ENCODE data around the gene SORCS1. TPM values are rescaled to one million over a fixed set of nuclear protein-coding genes. Genes with fewer than 3 reads are reported as not detected.
A peak's percentile ranks its signal among the peaks of the same experiment; 100 is the strongest.

SORCS1 gene
- total RNA-seq, 4 donors from 2014 or later = 7.1 to 16.7 (median 10.7) TPM

DNA sequence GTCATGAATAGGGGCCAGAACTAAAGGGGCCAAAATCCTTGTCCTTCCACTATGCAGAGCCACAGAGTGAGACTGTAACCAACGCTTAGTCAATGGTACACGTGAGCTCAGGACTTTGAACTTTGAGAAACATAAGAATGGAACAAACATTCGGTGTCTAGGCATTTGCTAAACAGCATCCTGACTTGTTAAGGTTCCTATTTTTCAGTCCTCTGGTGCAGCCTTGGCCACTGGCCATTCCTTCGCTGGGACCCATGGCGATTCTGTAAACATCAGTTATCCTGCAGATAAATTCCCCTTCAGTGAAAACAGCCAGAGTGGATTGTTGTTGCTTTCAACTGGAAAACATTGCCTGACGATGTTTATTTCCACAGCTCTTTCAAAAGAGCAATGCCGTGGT is 266.8 kb downstream of the SORCS1 start:
- TF ChIP-seq EP300 (IDR thresholded peaks at IDR 0.05) (no peak), CTCF (IDR thresholded peaks at IDR 0.05) (no peak), POLR2A (IDR thresholded peaks at IDR 0.05; ENCODE audit: low read depth) (no peak), POLR2AphosphoS5 (IDR thresholded peaks at IDR 0.05) (no peak)
- 54% methylated on average over 7 of the region's 7 CpGs for WGBS
- Histone ChIP-seq H3K36me3 (no peaks in the 10 kb centered on the region), H3K27me3 (no peaks in the 10 kb centered on the region), H3K4me3 (no peak overlapping the region), H3K27ac (replicated peaks in 1 of 4) (peak overlapping the region in 1 of 4 donors; percentile 5), H3K9me3 (no peaks in the 10 kb centered on the region), H3K4me1 (peaks cover 0 to 19% (median 14%) of the 10 kb centered on the region in 4 donors)
- DNase-seq (ENCODE audit: extremely low spot score) = no peak
- intact Hi-C loops (cut with DNase I) = no loop called here

DNA sequence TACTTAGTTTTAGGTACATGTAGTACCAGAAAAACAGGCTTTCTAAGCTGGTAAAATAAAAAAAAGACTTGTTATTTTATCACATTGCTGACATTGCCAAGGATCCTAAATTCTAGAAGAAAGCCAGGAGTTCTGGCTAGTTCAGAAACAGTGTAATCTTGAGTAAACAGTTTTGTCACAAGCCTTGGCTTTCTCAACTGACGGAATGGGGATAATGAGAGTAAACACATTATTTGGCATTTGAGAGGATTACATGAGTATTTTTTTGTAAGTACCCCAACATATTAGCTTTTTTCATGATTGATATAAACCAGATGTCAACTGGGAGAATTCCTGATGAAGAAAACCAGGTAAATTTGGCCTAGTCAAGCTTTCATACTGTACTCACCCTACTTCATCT is 269.8 kb downstream of the SORCS1 start:
- no peak for DNase-seq (ENCODE audit: extremely low spot score)
- Histone ChIP-seq H3K4me1 (peaks cover 0 to 19% (median 14%) of the 10 kb centered on the region in 4 donors), H3K4me3 (no peak overlapping the region), H3K36me3 (no peaks in the 10 kb centered on the region), H3K27me3 (no peaks in the 10 kb centered on the region), H3K27ac (replicated peaks in 1 of 4) (peak overlapping the region in 3 of 4 donors; percentile 11 to 55 (median 48)), H3K9me3 (no peaks in the 10 kb centered on the region)
- WGBS = 74% methylated on average over 1 of the region's 1 CpG
- TF ChIP-seq POLR2AphosphoS5 (IDR thresholded peaks at IDR 0.05) (peak in 1 of 2 donors; percentile 23), CTCF (IDR thresholded peaks at IDR 0.05) (no peak)
- intact Hi-C loops (cut with DNase I) = no loop called here

- intact Hi-C loops (cut with DNase I) = no loop called here
- no peaks in the 10 kb centered on the region for H3K4me1 ChIP-seq
- DNase-seq (ENCODE audit: extremely low spot score) = no peak
- H3K4me3 ChIP-seq = no peak overlapping the region
- H3K9me3 ChIP-seq = peaks cover 0 to 4% (median 0%) of the 10 kb centered on the region in 4 donors
- TF ChIP-seq POLR2A (IDR thresholded peaks at IDR 0.05; ENCODE audit: low read depth) (no peak), EP300 (IDR thresholded peaks at IDR 0.05) (no peak), POLR2AphosphoS5 (IDR thresholded peaks at IDR 0.05) (no peak), CTCF (IDR thresholded peaks at IDR 0.05) (no peak)
- 92% methylated on average over 5 of the region's 5 CpGs for WGBS
- no peaks in the 10 kb centered on the region for H3K36me3 ChIP-seq
- no peak overlapping the region for H3K27ac ChIP-seq (replicated peaks in 1 of 4)
- no peaks in the 10 kb centered on the region for H3K27me3 ChIP-seq
Measured at GRCh38 chr10:106877574-106877973, 286.9 kb downstream of the SORCS1 start.

DNA sequence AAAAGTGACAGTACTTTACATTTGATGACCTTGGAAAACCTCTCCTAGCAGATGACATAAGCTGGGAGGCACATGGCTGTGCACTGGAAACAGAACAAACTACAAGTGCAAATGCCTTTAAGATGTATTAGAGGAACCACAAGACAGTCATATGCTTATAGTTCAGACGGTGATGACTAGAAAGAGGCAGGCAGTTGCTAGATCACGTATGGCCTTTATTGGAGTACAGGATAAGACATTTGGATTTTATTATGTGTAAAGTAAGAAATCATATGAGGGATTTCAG is 290.0 kb downstream of the SORCS1 start:
- intact Hi-C loops (cut with DNase I) = no loop called here
- DNase-seq (ENCODE audit: extremely low spot score) = no peak
- WGBS = 70% methylated on average over 2 of the region's 2 CpGs

More for the DNA sequence above, 290.0 kb downstream of the SORCS1 start:
- H3K27me3 ChIP-seq = no peaks in the 10 kb centered on the region
- H3K4me1 ChIP-seq = no peaks in the 10 kb centered on the region
- H3K9me3 ChIP-seq = peaks cover 0 to 12% (median 5%) of the 10 kb centered on the region in 4 donors
- no peak for TF ChIP-seq POLR2A (IDR thresholded peaks at IDR 0.05; ENCODE audit: low read depth)
- no peak for TF ChIP-seq CTCF (IDR thresholded peaks at IDR 0.05)
- TF ChIP-seq EP300 (IDR thresholded peaks at IDR 0.05) = no peak
- TF ChIP-seq POLR2AphosphoS5 (IDR thresholded peaks at IDR 0.05) = no peak
- no peaks in the 10 kb centered on the region for H3K36me3 ChIP-seq
- H3K27ac ChIP-seq (replicated peaks in 1 of 4) = no peak overlapping the region
- H3K4me3 ChIP-seq = no peak overlapping the region

Measured in esophagus muscularis mucosa (tissue), 4 donors.